ENCODE data around the gene TMOD4.

TMOD4 gene

GRCh38 chr1:151156515-151156819, 19.3 kb downstream of the TMOD4 start, which contains the start of gene TNFAIP8L2:
Gene TNFAIP8L2, plus strand, starts transcription at chr1:151156649. Its CDS starts 2,049 bp downstream, at chr1:151158698.
- no peak for TF ChIP-seq CTCF (IDR thresholded peaks at IDR 0.05)

- no peak for TF ChIP-seq CTCF (IDR thresholded peaks at IDR 0.05)
These were observed 28.1 kb downstream of the TMOD4 start for GRCh38 chr1:151147665-151148064.

GRCh38 chr1:151147132-151147503, 28.7 kb downstream of the TMOD4 start:
- no peak for TF ChIP-seq CTCF (IDR thresholded peaks at IDR 0.05)

GRCh38 chr1:151146412-151147131, 29.2 kb downstream of the TMOD4 start, which contains the start of gene SEMA6C:
Gene SEMA6C, minus strand, starts transcription at chr1:151146631. Its CDS starts 4,010 bp downstream, at chr1:151142621.
- no peak for TF ChIP-seq CTCF (IDR thresholded peaks at IDR 0.05)

- TF ChIP-seq CTCF (IDR thresholded peaks at IDR 0.05), result no peak
These were observed 29.7 kb downstream of the TMOD4 start for GRCh38 chr1:151146072-151146411.

GRCh38 chr1:151145304-151146071, 30.3 kb downstream of the TMOD4 start:
- TF ChIP-seq CTCF (IDR thresholded peaks at IDR 0.05), result no peak

GRCh38 chr1:151144474-151145303, 31.1 kb downstream of the TMOD4 start:
- no peak for TF ChIP-seq CTCF (IDR thresholded peaks at IDR 0.05)

All from LNCAP (cell line).